Measurements from ENCODE around the gene KDM4C. TPM values are rescaled to one million over a fixed set of nuclear protein-coding genes. Genes with fewer than 3 reads are reported as not detected.

KDM4C gene
- total RNA-seq, 1 donor from 2014 or later: 16.5 TPM

DNA sequence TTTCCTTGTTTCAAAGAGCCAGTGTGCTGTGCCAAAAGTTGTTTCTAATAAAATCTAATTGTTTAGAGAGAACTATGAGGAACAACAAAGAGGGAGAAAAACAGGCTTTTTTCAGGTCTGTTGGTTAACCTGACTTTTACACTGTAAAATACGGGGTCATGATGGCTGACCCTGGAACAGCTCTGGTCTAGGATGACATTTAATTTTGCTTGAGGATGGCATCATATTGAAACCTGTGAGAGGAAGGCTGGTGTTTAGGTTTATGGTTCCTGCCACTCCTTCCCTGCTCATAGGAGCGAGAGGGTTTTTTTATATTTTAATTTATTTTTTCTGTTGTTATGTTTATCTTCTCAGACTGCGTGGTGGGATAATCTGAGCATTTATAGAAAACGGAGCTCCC lies 327.6 kb downstream of the KDM4C start:
- DNase-seq (ENCODE audit: low read depth): no peak
- no peak overlapping the region for H3K4me3 ChIP-seq (ENCODE audit: low read depth, low read length)
- TF ChIP-seq CTCF (conservative IDR thresholded peaks at IDR 0.05; ENCODE audit: low read depth, low read length): no peak

DNA sequence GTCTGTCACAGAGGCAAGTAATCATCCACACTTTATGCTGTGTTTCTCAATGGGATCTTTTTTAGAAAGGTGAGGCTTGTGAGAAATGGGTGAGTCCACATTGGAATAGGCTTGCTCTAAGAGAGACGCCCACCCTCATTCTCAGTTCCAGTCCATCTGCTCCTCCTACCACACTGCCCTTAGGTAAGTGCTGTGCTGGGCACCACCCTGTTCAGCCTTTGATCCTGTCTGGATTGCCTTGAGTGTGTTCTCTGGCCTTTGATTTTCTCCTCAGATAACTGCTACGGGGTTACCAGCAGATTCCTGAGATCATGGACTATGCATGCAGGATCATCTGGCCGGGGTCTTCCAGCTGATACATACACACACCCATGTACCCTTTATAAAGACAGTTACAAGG lies 328.6 kb downstream of the KDM4C start:
- DNase-seq (ENCODE audit: low read depth): no peak
- no peak overlapping the region for H3K4me3 ChIP-seq (ENCODE audit: low read depth, low read length)
- TF ChIP-seq CTCF (conservative IDR thresholded peaks at IDR 0.05; ENCODE audit: low read depth, low read length): no peak

- no peak overlapping the region for H3K4me3 ChIP-seq (ENCODE audit: low read depth, low read length)
- TF ChIP-seq CTCF (conservative IDR thresholded peaks at IDR 0.05; ENCODE audit: low read depth, low read length): no peak
- no peak for DNase-seq (ENCODE audit: low read depth)
Measured at GRCh38 chr9:7088611-7089010, 330.8 kb downstream of the KDM4C start.

DNA sequence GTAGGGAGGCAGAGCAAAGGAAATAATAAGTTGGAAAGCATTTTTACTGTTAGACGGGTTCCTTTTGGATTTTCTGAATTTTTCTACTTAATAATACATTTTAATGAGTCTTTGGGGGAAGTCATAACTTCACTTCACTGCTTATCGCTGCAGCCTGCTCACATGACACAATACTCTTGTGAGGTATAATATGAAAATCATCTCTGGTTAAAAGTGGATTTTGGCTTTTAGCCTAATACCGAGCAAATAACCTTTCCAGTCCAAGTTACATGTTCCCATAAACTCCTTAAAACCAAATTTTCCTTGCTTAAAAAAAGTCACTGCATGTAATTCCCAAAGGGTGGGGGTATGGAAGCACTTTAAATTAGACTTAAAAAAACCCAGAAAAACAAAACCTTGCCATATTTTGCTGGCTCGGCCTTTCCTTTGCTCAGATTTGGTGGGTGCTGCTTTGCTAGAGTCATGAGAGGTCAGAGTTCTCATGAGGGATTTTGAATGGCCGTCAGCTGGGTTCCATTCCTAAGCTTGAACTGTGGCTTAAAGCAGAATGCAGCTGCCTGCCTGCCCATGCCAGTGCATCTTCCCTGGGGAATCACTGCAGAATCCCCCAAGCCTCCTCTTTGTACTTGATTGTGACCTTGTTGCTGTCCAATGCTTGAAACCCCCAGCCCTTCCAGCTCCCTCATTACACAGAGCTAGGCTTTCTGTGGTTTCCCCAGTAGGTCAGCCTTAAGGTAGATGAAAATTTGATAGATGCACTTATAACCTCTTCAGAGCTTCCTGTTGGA lies 331.8 kb downstream of the KDM4C start:
- TF ChIP-seq CTCF (conservative IDR thresholded peaks at IDR 0.05; ENCODE audit: low read depth, low read length): no peak
- DNase-seq (ENCODE audit: low read depth): no peak
- H3K4me3 ChIP-seq (ENCODE audit: low read depth, low read length): no peak overlapping the region

- DNase-seq (ENCODE audit: low read depth): no peak
Measured at GRCh38 chr9:7093040-7093439, 335.3 kb downstream of the KDM4C start.

GRCh38 chr9:7094052-7094451 lies 336.3 kb downstream of the KDM4C start:
- TF ChIP-seq CTCF (conservative IDR thresholded peaks at IDR 0.05; ENCODE audit: low read depth, low read length): peak; percentile 63
- no peak overlapping the region for H3K4me3 ChIP-seq (ENCODE audit: low read depth, low read length)
- no peak for DNase-seq (ENCODE audit: low read depth)

More at GRCh38 chr9:7093040-7093439, 335.3 kb downstream of the KDM4C start:
- no peak overlapping the region for H3K4me3 ChIP-seq (ENCODE audit: low read depth, low read length)
- TF ChIP-seq CTCF (conservative IDR thresholded peaks at IDR 0.05; ENCODE audit: low read depth, low read length): no peak

GRCh38 chr9:7094576-7094975 lies 336.8 kb downstream of the KDM4C start:
- no peak for DNase-seq (ENCODE audit: low read depth)
- TF ChIP-seq CTCF (conservative IDR thresholded peaks at IDR 0.05; ENCODE audit: low read depth, low read length): no peak
- no peak overlapping the region for H3K4me3 ChIP-seq (ENCODE audit: low read depth, low read length)
